Effector CD4-positive, alpha-beta T cell (primary cell): ENCODE data around the gene CDC34.

Experiments
- DNase-seq: peaks from one replicate; pipeline ENCODE4 v3.0.0-alpha.2; 2020

Gene CDC34

GRCh38 chr19:497869-498510 is 33.6 kb upstream of the CDC34 start:
- no peak for DNase-seq

GRCh38 chr19:498511-498891 is 33.1 kb upstream of the CDC34 start:
- DNase-seq, result no peak

DNA sequence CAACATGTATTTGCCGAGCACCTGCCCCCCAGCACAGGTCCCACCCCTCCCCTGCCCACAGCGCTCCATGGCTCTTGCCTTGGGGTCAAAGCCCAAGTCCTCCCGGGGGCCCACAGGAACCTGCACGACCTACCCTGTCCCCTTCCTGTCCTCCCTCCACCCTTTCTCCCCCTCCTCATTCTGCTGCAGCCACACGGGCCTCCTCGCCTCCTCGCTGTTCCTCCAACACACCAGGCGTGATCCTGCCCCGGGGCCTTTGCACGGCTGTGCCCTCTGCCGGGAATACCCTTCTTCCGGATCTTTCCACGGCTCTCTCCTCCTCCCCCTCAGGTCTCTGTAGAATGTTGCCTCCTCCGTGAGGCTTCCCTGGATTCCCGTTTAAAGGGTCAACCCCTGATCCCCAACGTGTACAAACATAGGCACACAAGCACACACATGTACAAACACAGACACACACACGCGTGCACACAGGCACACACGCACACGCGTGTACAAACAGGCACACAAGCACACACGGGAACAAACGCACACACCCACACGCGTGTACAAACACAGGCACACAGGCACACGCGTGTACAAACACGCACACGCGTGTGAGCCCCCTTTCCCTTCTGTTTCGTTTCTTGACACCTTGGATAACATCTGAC is 32.5 kb upstream of the CDC34 start:
- DNase-seq, result no peak

- no peak for DNase-seq
These were observed 29.9 kb upstream of the CDC34 start for GRCh38 chr19:501646-502045.

DNA sequence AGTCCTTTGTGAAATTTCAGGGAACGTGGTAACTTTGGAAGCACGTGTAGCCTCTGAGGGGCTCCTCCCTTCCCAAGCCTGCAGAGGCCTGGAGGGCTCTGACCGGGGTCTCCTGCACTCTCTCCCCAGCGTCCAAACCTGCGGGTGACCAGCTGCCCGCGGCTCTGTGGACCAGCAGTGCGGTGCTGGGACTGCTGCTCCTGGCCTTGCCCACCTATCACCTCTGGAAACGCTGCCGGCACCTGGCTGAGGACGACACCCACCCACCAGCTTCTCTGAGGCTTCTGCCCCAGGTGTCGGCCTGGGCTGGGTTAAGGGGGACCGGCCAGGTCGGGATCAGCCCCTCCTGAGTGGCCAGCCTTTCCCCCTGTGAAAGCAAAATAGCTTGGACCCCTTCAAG is 26.9 kb upstream of the CDC34 start:
- no peak for DNase-seq

- peak; percentile 93 for DNase-seq
These were observed 24.9 kb upstream of the CDC34 start for GRCh38 chr19:506404-507285.

GRCh38 chr19:507286-508203 is 24.0 kb upstream of the CDC34 start, which contains the start of gene TPGS1:
TPGS1 (plus strand) TSS chr19:507497; CDS start chr19:507507, 10 bp downstream.
- DNase-seq, result peak; percentile 67

GRCh38 chr19:508204-509150 is 23.1 kb upstream of the CDC34 start:
- no peak for DNase-seq

- peak; percentile 87 for DNase-seq
These were observed 20.9 kb upstream of the CDC34 start for GRCh38 chr19:510606-511100.

GRCh38 chr19:511101-511851 is 20.3 kb upstream of the CDC34 start:
- peak; percentile 90 for DNase-seq

DNA sequence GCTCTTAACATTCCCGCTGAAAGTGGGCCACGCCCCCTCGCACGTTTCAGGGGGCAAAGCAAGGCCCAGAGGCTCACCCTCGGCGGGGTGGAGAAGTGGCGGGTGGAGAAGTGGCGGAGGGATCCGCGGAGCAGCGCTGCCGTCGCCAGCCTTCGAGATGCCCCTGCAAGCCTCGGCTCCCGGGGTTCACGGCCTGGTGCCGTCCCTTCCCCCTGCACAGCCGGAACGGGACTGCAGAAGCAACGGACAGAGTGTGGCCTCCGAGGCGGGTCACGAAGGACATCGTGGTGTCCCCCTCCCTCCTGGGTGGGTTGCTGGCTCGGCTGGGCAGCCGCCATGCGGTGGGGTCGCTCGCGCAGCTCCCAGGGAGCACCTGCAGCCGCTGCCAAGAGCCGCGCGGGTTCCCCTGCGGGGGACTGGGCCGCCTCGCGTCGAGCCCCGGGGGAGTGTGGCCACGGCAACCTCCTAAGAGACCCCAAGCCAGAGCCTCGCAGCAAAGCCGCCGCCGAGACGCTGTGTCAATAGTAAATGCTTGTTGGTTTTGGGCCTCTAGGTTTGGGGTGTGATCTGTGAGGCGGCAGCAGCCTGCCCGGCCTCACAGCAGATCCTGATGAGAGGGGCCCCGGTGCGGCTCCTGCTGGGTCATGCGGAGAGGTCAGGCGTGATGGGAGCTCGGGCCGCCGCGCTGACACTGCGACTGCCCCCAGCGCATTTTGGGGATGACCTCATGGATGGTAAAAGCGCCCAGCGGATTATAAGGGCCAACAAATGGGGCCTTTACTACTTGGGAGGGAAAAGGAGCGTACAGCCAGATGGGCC is 18.8 kb upstream of the CDC34 start:
- DNase-seq, result no peak

GRCh38 chr19:513368-514165 is 18.0 kb upstream of the CDC34 start:
- DNase-seq, result no peak

DNA sequence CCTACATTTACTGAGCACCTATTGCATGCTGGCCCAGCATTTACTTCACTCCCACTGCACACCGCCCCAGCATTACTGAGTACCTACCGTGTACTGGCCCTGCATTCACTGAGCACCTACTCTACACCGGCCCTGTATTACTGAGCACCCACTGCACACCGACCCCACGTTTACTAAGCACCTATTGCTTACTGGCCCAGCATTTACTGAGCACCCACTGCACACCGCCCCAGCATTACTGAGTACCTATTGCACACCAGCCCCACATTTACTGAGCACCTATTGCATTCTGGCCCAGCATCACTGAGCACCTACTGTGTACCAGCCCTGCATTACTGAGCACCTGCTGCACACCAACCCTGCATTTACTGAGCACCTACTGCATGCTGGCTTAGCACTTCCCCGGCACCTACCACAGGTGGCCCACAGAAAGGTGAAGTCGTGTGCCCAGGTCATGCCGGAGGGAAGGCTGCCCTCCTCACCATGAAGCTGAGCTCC is 17.3 kb upstream of the CDC34 start:
- DNase-seq, result no peak

- DNase-seq, result no peak
These were observed 13.6 kb upstream of the CDC34 start for GRCh38 chr19:517721-518597.

GRCh38 chr19:518598-519231 is 12.8 kb upstream of the CDC34 start:
- peak; percentile 56 for DNase-seq

DNA sequence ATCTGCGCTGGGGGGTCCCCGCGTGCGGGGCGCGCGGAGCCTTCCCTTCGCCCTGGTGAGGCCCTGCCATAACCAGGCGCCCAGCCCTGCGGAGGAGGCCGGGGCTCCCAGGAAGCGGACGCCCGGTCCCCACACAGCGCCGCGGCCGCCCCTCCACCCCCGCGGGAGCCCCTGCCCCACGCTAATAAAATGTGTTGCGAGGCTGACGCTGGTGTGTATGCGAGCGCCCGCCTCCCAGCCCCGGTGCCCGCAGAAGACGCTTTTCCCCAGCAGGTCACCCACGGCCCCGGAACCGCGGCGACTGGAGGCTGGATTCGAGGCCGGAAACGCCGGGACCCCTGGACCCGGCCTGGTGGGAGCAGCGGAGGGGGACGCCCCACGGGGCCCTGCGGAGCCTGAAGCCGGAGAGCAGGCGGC is 12.1 kb upstream of the CDC34 start:
- DNase-seq, result no peak

GRCh38 chr19:522726-523125 is 8.8 kb upstream of the CDC34 start:
- no peak for DNase-seq
